GM03348 (cell line): ENCODE results near the gene OSTN.

ENCODE experiments used
- DNase-seq: peaks from one replicate; pipeline ENCODE4 v3.0.0; 2012; ENCODE audit warnings: low spot score

The OSTN gene

GRCh38 chr3:191314109-191314728 is 115.2 kb downstream of the OSTN start:
- DNase-seq: no peak
